ENCODE data around the gene MKKS.

Gene MKKS

DNA sequence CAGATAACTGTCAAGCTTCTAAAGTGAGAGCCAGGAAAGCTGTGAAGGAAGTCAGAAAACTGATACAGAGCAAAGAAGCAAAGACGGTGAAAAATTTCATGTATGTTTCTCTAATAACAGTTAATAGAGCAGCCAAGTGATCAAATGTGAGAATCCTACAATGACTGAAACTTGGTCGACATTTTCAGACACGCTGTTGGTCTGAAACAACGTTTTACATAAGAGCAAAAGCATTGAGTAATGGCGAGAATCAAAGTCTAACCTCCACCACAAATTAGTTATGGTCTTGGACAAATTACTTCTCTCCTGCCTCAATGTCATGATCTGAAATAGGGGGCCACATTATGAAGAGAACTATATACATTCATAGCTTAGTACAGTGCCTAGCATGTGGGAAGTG, 3.3 kb downstream of the MKKS start:
- Histone ChIP-seq H3K27me3 (ENCODE audit: insufficient read depth, poor library complexity, severe bottlenecking) (no peaks in the 10 kb centered on the region), H3K9me3 (ENCODE audit: severe bottlenecking) (no peaks in the 10 kb centered on the region), H3K4me3 (ENCODE audit: severe bottlenecking) (no peak overlapping the region), H3K4me1 (ENCODE audit: insufficient read depth, poor library complexity, severe bottlenecking) (peaks cover 13% of the 10 kb centered on the region), H3K27ac (ENCODE audit: poor library complexity, severe bottlenecking) (peak overlapping the region; percentile 31), H3K36me3 (ENCODE audit: low read depth) (peaks cover 33% of the 10 kb centered on the region)
- DNase-seq (ENCODE audit: low spot score), result no peak
- TF ChIP-seq, protein P1, sequence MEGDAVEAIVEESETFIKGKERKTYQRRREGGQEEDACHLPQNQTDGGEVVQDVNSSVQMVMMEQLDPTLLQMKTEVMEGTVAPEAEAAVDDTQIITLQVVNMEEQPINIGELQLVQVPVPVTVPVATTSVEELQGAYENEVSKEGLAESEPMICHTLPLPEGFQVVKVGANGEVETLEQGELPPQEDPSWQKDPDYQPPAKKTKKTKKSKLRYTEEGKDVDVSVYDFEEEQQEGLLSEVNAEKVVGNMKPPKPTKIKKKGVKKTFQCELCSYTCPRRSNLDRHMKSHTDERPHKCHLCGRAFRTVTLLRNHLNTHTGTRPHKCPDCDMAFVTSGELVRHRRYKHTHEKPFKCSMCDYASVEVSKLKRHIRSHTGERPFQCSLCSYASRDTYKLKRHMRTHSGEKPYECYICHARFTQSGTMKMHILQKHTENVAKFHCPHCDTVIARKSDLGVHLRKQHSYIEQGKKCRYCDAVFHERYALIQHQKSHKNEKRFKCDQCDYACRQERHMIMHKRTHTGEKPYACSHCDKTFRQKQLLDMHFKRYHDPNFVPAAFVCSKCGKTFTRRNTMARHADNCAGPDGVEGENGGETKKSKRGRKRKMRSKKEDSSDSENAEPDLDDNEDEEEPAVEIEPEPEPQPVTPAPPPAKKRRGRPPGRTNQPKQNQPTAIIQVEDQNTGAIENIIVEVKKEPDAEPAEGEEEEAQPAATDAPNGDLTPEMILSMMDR (IDR thresholded peaks at IDR 0.05; ENCODE audit: poor library complexity, severe bottlenecking), result no peak
- no peak for ATAC-seq (ENCODE audit: low read depth)

DNA sequence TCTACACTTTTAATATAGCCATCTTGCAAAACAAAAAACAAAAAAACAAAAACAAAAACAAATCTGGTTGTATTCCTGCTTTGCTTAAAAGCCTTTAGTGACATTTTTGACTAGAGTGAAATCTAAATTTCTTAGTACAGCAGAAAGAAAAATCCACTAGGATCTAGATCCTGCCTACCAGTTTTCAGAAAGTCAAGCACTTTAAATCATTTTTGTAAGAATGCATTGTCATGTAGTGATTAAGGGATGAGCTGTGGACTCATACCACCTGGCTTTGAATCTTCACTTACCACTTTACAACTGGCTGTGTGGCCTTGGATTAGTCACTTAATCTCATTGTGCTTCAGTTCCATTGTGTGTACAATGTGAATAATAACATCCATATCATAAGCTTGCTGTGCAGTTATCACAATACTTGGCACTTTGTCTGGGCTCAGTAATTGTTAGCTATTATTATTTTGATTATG, 4.0 kb downstream of the MKKS start:
- Histone ChIP-seq H3K36me3 (ENCODE audit: low read depth) (peaks cover 40% of the 10 kb centered on the region), H3K27ac (ENCODE audit: poor library complexity, severe bottlenecking) (peak overlapping the region; percentile 31), H3K9me3 (ENCODE audit: severe bottlenecking) (no peaks in the 10 kb centered on the region), H3K4me3 (ENCODE audit: severe bottlenecking) (no peak overlapping the region), H3K4me1 (ENCODE audit: insufficient read depth, poor library complexity, severe bottlenecking) (peaks cover 11% of the 10 kb centered on the region), H3K27me3 (ENCODE audit: insufficient read depth, poor library complexity, severe bottlenecking) (no peaks in the 10 kb centered on the region)
- TF ChIP-seq, protein P1 (IDR thresholded peaks at IDR 0.05; ENCODE audit: poor library complexity, severe bottlenecking), result no peak
- DNase-seq (ENCODE audit: low spot score) (no peak), ATAC-seq (ENCODE audit: low read depth) (peak; percentile 45)

DNA sequence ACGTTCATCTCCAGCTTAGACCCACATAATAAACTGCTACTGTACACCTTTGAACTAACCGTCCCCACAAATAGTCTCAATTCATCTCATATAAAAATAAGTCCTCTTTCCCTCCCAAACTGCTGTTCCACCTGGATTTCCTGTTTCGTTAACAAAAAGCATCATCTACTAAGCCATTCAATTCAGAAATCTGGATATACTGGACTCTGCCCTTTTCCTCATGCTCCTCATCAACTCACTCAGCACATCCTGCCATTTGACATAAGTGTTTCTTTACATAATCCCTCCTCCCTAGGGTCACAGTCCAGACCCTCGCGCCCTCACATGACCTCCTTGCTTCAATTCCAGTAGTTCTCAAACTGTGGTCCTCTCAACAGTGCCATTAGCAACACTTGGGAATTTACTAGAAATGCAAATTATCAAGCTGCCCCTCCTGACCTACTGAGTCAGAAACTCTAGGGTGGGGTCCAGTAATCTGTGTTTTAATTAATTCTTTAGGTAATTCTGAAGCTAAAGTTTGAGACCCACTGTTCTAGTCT, 4.5 kb downstream of the MKKS start:
- TF ChIP-seq, protein P1 (IDR thresholded peaks at IDR 0.05; ENCODE audit: poor library complexity, severe bottlenecking), result no peak

DNA sequence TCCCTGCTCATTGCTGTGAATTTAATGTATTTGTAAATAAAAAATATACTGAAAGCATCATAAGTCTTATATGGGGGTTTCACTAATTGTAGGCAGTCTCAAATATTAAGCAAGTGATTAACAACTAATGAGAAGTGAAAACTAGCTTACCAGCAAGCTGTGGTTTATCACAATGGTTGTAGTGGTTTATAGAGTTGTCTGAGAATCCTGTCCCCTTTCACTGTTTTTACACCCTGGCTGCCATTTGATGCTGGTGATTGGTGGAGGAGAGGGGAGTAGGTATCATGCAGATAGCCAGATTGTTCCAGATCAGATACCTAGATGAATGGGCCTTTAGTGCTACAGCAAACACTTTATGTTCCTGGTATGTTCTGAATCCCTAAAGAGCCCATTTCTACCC, 6.0 kb downstream of the MKKS start:
- DNase-seq (ENCODE audit: low spot score) (no peak), ATAC-seq (ENCODE audit: low read depth) (no peak)
- Histone ChIP-seq H3K4me3 (ENCODE audit: severe bottlenecking) (no peak overlapping the region), H3K36me3 (ENCODE audit: low read depth) (peaks cover 54% of the 10 kb centered on the region), H3K27ac (ENCODE audit: poor library complexity, severe bottlenecking) (no peak overlapping the region), H3K27me3 (ENCODE audit: insufficient read depth, poor library complexity, severe bottlenecking) (no peaks in the 10 kb centered on the region), H3K4me1 (ENCODE audit: insufficient read depth, poor library complexity, severe bottlenecking) (peaks cover 11% of the 10 kb centered on the region), H3K9me3 (ENCODE audit: severe bottlenecking) (no peaks in the 10 kb centered on the region)
- TF ChIP-seq, protein P1 (IDR thresholded peaks at IDR 0.05; ENCODE audit: poor library complexity, severe bottlenecking), result no peak

More for the DNA sequence above, 4.5 kb downstream of the MKKS start:
- no peak for ATAC-seq (ENCODE audit: low read depth)
- H3K4me3 ChIP-seq (ENCODE audit: severe bottlenecking), result no peak overlapping the region
- peaks cover 11% of the 10 kb centered on the region for H3K4me1 ChIP-seq (ENCODE audit: insufficient read depth, poor library complexity, severe bottlenecking)
- H3K27me3 ChIP-seq (ENCODE audit: insufficient read depth, poor library complexity, severe bottlenecking), result no peaks in the 10 kb centered on the region
- no peak for DNase-seq (ENCODE audit: low spot score)
- no peaks in the 10 kb centered on the region for H3K9me3 ChIP-seq (ENCODE audit: severe bottlenecking)
- H3K27ac ChIP-seq (ENCODE audit: poor library complexity, severe bottlenecking), result peak overlapping the region; percentile 31
- H3K36me3 ChIP-seq (ENCODE audit: low read depth), result peaks cover 40% of the 10 kb centered on the region

DNA sequence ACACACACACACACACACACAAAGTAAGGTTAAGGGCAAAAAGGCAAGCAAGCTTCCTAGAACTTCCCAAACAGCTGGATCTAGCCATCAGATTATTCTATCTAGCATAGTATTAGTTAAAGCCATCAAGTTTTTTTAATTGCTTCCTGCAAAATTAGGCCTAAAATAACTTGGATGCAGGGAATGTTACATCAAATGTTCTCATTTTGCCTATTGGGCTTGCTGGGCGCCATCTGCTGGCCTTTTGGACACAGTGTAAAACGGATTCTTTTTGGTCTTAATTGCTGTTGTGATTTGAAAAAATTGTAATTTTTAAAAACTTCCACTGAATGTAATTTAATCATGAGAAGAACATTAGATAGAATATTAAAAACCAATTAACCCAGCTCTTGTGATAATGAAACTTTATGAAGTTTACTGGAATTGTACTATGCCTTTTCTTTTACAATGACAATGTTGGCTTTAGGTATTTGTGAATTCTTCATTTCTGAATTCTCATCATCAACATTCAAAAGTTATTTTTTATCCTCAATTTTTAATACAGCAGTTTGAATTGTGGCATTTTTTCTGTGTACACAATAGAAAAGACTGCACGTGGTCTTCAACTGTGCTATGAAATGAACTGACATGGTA, 6.8 kb downstream of the MKKS start:
- TF ChIP-seq, protein P1 (IDR thresholded peaks at IDR 0.05; ENCODE audit: poor library complexity, severe bottlenecking), result peak; percentile 97
- Histone ChIP-seq H3K9me3 (ENCODE audit: severe bottlenecking) (no peaks in the 10 kb centered on the region), H3K36me3 (ENCODE audit: low read depth) (peaks cover 52% of the 10 kb centered on the region), H3K27me3 (ENCODE audit: insufficient read depth, poor library complexity, severe bottlenecking) (no peaks in the 10 kb centered on the region), H3K27ac (ENCODE audit: poor library complexity, severe bottlenecking) (no peak overlapping the region), H3K4me1 (ENCODE audit: insufficient read depth, poor library complexity, severe bottlenecking) (peaks cover 12% of the 10 kb centered on the region), H3K4me3 (ENCODE audit: severe bottlenecking) (no peak overlapping the region)
- no peak for ATAC-seq (ENCODE audit: low read depth)
- no peak for DNase-seq (ENCODE audit: low spot score)
